Astrocyte (in vitro differentiated cells and primary cell): ENCODE data around the gene LYPD6.

ENCODE experiments used
- EZH2 ChIP-seq: IDR thresholded peaks from 2 replicates; pipeline ENCODE4 v1.6.1; 2012; ENCODE audit warnings: mild to moderate bottlenecking, low read length, inconsistent platforms; ENCODE audit not compliant: insufficient read depth
- TF ChIP-seq, protein P1 (sequence below): IDR thresholded peaks from 2 replicates; pipeline ENCODE4 v1.5.1; 2011; ENCODE audit warnings: low read depth, mild to moderate bottlenecking, inconsistent platforms, low read length, moderate library complexity; ENCODE audit not compliant: insufficient read depth

DNA sequence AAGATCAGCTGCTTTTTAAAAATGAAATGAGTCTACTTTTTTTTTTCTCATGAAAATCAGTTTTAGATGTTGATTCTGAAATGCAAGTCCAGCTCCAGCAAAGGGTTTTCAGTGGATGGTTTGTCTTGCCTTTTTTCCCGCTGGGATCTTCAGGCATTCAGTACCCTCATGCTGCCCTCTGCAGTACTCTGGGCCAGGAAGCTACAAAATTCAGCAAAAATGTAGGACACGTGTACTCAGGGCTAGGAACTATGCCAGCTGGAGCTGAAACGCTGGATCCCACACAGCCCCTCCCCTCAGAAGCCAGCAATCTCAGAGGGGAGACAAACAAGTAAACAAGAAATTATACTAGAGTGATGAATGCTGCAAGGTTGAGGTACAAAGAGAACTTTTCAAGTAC is 159.9 kb downstream of the LYPD6 start:
- TF ChIP-seq EZH2: no peak
- TF ChIP-seq, protein P1, sequence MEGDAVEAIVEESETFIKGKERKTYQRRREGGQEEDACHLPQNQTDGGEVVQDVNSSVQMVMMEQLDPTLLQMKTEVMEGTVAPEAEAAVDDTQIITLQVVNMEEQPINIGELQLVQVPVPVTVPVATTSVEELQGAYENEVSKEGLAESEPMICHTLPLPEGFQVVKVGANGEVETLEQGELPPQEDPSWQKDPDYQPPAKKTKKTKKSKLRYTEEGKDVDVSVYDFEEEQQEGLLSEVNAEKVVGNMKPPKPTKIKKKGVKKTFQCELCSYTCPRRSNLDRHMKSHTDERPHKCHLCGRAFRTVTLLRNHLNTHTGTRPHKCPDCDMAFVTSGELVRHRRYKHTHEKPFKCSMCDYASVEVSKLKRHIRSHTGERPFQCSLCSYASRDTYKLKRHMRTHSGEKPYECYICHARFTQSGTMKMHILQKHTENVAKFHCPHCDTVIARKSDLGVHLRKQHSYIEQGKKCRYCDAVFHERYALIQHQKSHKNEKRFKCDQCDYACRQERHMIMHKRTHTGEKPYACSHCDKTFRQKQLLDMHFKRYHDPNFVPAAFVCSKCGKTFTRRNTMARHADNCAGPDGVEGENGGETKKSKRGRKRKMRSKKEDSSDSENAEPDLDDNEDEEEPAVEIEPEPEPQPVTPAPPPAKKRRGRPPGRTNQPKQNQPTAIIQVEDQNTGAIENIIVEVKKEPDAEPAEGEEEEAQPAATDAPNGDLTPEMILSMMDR: no peak
